GM19035 (cell line): ENCODE results near the gene VSIG8.

Experiments
- ATAC-seq: cut with Tn5 transposase; IDR thresholded peaks from one replicate; pipeline ENCODE4 v1.9.1; 2021; ENCODE audit not compliant: unreplicated experiment

Gene VSIG8

GRCh38 chr1:159859767-159860322, 2.6 kb downstream of the VSIG8 start:
- ATAC-seq, result no peak

GRCh38 chr1:159857889-159858288, 4.6 kb downstream of the VSIG8 start:
- ATAC-seq, result no peak

- no peak for ATAC-seq
Observed at GRCh38 chr1:159856576-159856975, 5.9 kb downstream of the VSIG8 start.

- ATAC-seq, result no peak
Observed at GRCh38 chr1:159855709-159856108, 6.7 kb downstream of the VSIG8 start.

- peak; percentile 80 for ATAC-seq
Observed at GRCh38 chr1:159854693-159855192, 7.7 kb downstream of the VSIG8 start.

- peak; percentile 11 for ATAC-seq
Observed at GRCh38 chr1:159854116-159854692, 8.3 kb downstream of the VSIG8 start.

GRCh38 chr1:159853417-159854115, 8.9 kb downstream of the VSIG8 start:
- ATAC-seq, result no peak

DNA sequence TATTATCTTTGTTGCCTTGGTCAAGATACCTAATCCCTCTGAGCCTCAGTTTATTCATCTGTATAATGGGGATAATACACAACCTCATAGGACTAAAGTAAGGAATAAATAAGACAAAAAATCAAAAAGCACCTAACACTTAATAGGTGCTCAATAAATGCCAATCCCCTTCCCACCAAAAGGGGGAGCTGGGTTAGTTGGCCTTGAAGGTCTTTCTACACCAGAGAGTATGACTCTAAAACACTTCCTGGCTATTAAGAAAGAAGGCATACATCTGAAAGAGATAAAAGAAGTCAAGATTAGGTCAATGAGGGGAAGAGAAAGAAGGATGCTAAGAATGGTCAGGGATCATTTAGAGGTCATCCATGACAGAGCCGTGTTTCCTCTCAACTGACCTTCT, 11.1 kb downstream of the VSIG8 start:
- no peak for ATAC-seq

- ATAC-seq, result no peak
Observed at GRCh38 chr1:159849626-159850366, 12.7 kb downstream of the VSIG8 start.

GRCh38 chr1:159848326-159848725, 14.1 kb downstream of the VSIG8 start:
- ATAC-seq, result no peak

DNA sequence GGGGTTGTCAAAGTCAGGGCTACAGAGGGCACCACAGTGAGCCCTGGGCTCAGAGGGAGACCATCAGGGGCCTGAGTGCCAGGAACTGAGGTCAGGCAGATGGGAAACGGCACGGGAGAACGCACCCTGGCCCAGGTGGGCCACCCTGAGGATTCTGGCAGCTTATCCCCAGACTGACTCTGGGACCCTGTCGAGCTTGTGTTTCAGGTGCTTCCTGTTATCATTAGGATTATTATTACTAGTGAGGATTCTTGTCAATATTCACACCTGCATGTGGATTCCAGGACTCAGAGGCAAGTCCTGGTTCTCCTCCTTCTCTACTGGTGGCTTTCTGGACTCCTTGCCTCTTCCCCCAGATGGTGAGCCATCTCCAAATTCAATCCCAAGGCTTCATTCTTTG, 15.2 kb downstream of the VSIG8 start:
- no peak for ATAC-seq

- no peak for ATAC-seq
Observed at GRCh38 chr1:159845751-159846629, 16.5 kb downstream of the VSIG8 start.

- ATAC-seq, result no peak
Observed at GRCh38 chr1:159843459-159843858, 19.0 kb downstream of the VSIG8 start.

DNA sequence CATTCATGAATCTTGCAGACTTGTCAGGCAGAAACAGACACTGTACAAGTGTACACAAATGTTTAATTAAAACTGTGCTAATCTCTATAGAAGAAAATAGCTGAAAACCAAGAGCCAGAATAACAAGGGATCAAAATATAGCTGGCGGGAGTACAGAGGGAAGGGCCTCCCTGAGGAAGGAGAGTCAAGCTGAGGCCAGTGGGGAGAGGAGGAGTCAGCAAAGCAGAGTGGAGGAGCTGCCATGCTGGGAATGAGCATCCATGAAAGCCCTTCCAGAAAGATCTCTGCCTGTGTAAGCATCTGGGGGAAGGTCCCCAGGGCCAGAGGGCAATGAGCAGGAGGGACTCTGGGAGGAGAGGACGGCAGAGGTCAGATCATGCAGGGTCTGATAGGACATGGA, 20.7 kb downstream of the VSIG8 start:
- no peak for ATAC-seq

- peak; percentile 65 for ATAC-seq
Observed at GRCh38 chr1:159839116-159839849, 23.2 kb downstream of the VSIG8 start.

GRCh38 chr1:159838715-159839114, 23.7 kb downstream of the VSIG8 start:
- peak; percentile 44 for ATAC-seq

DNA sequence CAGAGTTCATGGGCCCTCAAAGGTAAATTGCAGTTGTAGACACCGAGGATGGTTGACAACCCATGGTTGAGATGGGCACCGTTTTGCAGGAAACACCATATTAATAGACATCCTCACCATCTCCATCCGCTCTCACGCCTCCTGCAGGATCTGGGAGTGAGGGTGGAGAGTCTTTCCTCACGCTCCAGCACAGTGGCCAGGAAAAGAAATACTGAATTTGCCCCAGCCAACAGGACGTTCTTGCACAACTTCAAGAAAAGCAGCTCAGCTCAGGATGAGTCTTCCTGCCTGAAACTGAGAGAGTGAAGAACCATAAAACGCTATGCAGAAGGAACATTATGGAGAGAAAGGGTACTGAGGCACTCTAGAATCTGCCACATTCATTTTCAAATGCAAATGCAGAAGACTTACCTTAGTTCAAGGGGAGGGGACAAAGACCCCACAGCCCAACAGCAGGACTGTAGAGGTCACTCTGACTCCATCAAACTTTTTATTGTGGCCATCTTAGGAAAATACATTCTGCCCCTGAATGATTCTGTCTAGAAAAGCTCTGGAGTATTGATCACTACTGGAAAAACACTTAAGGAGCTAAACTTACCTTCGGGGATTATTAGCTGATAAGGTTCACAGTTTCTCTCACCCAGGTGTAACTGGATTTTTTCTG, 26.5 kb downstream of the VSIG8 start:
- no peak for ATAC-seq

DNA sequence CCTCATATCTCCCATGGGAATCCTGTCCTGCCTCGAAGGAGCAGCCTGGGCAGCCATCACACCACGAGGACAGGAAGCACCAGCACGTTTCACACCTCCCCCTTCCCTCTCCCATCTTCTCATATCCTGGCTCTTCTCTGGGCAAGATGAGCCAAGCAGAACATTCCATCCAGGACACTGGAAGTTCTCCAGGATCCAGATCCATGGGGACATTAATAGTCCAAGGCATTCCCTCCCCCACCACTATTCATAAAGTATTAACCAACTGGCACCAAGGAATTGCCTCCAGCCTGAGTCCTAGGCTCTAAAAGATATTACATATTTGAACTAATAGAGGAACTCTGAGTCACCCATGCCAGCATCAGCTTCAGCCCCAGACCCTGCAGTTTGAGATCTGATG, 27.1 kb downstream of the VSIG8 start:
- no peak for ATAC-seq

GRCh38 chr1:159832309-159832708, 30.1 kb downstream of the VSIG8 start:
- ATAC-seq, result no peak
